DOHH2 (cell line): ENCODE data around the gene ZNF83.

Experiments
- H3F3A ChIP-seq: fragments of 200-600 bp; sonication (generic), shearing (Covaris generic); 2 replicates; pipeline ENCODE4 v1.6.0; 2016; ENCODE audit warnings: antibody characterized with exemption, mild to moderate bottlenecking; ENCODE audit not compliant: control insufficient read depth, insufficient read depth
- H3K27ac ChIP-seq: fragments of 200-600 bp; sonication (generic); 2 replicates; pipeline ENCODE4 v1.5.1; 2014; ENCODE audit warnings: low read depth, mild to moderate bottlenecking, low read length, moderate library complexity
- H3K27me3 ChIP-seq: fragments of 200-600 bp; sonication (generic); 2 replicates; pipeline ENCODE4 v1.6.1; 2014; ENCODE audit warnings: mild to moderate bottlenecking, low read length, mixed read lengths; ENCODE audit not compliant: control insufficient read depth
- H3K36me3 ChIP-seq: fragments of 200-600 bp; sonication (generic); 2 replicates; pipeline ENCODE4 v1.6.1; 2014; ENCODE audit warnings: mild to moderate bottlenecking, low read length, moderate library complexity, mixed read lengths; ENCODE audit not compliant: control insufficient read depth
- H3K4me1 ChIP-seq: fragments of 200-600 bp; sonication (generic); 2 replicates; pipeline ENCODE4 v1.6.1; 2014; ENCODE audit warnings: mild to moderate bottlenecking, low read length, mixed read lengths; ENCODE audit not compliant: control insufficient read depth
- H3K4me2 ChIP-seq: fragments of 200-600 bp; sonication (generic); 2 replicates; pipeline ENCODE4 v1.6.0; 2014; ENCODE audit warnings: mild to moderate bottlenecking, low read length, moderate library complexity
- H3K4me3 ChIP-seq: fragments of 200-600 bp; sonication (generic); 2 replicates; pipeline ENCODE4 v1.5.1; 2014; ENCODE audit warnings: mild to moderate bottlenecking, low read length, mixed read lengths
- H3K79me2 ChIP-seq: fragments of 200-600 bp; sonication (generic); 2 replicates; pipeline ENCODE4 v1.6.1; 2014; ENCODE audit warnings: mild to moderate bottlenecking, low read length, mixed read lengths; ENCODE audit not compliant: control insufficient read depth
- H3K9me2 ChIP-seq: fragments of 200-600 bp; sonication (generic); replicated peaks from 2 replicates; pipeline ENCODE4 v1.6.1; 2014; ENCODE audit warnings: mild to moderate bottlenecking, low read length, mixed read lengths; ENCODE audit not compliant: control insufficient read depth
- H3K9me3 ChIP-seq: fragments of 200-600 bp; sonication (generic); 2 replicates; pipeline ENCODE4 v1.6.1; 2014; ENCODE audit warnings: antibody characterized with exemption, low read length, mixed read lengths; ENCODE audit not compliant: control insufficient read depth, insufficient read depth
- H4K20me1 ChIP-seq: fragments of 200-600 bp; sonication (generic); 2 replicates; pipeline ENCODE4 v1.6.0; 2014; ENCODE audit warnings: low read depth, mild to moderate bottlenecking, antibody characterized with exemption, low read length, moderate library complexity; ENCODE audit not compliant: control insufficient read depth, insufficient read depth
- EZH2phosphoT487 ChIP-seq: fragments of 200-600 bp; sonication (generic); IDR thresholded peaks from 2 replicates; pipeline ENCODE4 v1.6.1; 2017; ENCODE audit warnings: borderline replicate concordance, mild to moderate bottlenecking, antibody characterized with exemption, low read length, moderate library complexity, mixed read lengths
- TF ChIP-seq, protein P1 (sequence below): fragments of 200-600 bp; sonication (generic); IDR thresholded peaks from one replicate; pipeline ENCODE4 v1.5.1; 2014; ENCODE audit warnings: antibody characterized with exemption, mild to moderate bottlenecking, low read depth, low read length; ENCODE audit not compliant: poor library complexity, severe bottlenecking

ZNF83 gene

DNA sequence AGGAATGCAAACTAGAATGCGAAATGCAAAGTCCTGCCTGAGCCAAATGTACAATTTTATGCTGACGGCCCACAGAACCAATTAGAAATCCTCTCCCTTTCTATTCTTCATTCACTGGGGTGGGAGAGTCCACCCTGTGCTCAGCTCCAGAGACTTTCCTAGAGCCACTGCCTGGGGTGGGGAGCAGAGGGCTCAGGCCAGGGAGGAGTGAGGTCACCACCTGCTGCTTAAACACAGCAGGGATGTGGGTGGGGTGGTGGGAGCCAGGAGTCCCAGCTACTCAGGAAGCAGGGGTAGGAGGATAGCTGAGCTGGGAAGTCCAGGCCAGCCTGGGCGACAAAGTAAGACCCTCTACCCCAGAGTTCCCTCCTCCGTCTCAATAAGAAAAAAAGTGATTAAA, 26.9 kb upstream of the ZNF83 start:
- Histone ChIP-seq H3K4me3 (no peak overlapping the region), H3K9me3 (no peaks in the 10 kb centered on the region), H3K27me3 (no peaks in the 10 kb centered on the region), H3K36me3 (peaks cover 60% of the 10 kb centered on the region), H3K4me1 (no peaks in the 10 kb centered on the region), H3K9me2 (no peaks in the 10 kb centered on the region), H3F3A (no peaks in the 10 kb centered on the region), H3K4me2 (no peak overlapping the region), H4K20me1 (no peaks in the 10 kb centered on the region), H3K27ac (no peak overlapping the region), H3K79me2 (peaks cover 50% of the 10 kb centered on the region)
- TF ChIP-seq EZH2phosphoT487, result no peak
- TF ChIP-seq, protein P1, sequence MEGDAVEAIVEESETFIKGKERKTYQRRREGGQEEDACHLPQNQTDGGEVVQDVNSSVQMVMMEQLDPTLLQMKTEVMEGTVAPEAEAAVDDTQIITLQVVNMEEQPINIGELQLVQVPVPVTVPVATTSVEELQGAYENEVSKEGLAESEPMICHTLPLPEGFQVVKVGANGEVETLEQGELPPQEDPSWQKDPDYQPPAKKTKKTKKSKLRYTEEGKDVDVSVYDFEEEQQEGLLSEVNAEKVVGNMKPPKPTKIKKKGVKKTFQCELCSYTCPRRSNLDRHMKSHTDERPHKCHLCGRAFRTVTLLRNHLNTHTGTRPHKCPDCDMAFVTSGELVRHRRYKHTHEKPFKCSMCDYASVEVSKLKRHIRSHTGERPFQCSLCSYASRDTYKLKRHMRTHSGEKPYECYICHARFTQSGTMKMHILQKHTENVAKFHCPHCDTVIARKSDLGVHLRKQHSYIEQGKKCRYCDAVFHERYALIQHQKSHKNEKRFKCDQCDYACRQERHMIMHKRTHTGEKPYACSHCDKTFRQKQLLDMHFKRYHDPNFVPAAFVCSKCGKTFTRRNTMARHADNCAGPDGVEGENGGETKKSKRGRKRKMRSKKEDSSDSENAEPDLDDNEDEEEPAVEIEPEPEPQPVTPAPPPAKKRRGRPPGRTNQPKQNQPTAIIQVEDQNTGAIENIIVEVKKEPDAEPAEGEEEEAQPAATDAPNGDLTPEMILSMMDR, result no peak

DNA sequence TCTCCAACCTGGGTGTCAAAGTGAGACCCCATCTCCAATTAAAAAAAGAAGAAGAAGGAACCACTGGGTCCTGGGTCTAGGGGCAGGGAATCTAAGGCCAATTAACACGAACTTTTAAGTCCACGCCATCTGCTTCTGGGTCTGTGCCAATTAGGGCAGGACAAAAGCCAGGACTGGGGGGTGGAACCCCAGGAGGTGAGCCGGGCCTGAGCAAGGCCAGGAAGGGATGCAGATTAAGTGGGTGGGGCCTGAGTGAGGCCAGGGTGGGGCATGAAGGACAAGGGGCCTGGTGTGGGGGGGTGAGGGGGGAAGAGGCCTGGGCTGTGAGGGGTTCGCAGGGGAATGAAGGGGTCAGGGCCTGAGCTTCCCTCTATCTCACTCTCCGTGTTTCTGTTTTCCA, 26.3 kb upstream of the ZNF83 start:
- H3K27me3 ChIP-seq, result no peaks in the 10 kb centered on the region
- TF ChIP-seq, protein P1, result no peak
- TF ChIP-seq EZH2phosphoT487, result no peak
- peaks cover 60% of the 10 kb centered on the region for H3K36me3 ChIP-seq
- no peak overlapping the region for H3K27ac ChIP-seq
- H3K9me2 ChIP-seq, result no peaks in the 10 kb centered on the region
- H3K4me3 ChIP-seq, result no peak overlapping the region
- no peaks in the 10 kb centered on the region for H3K4me1 ChIP-seq
- H3K9me3 ChIP-seq, result no peaks in the 10 kb centered on the region
- H3K79me2 ChIP-seq, result peaks cover 44% of the 10 kb centered on the region
- H3F3A ChIP-seq, result no peaks in the 10 kb centered on the region
- no peaks in the 10 kb centered on the region for H4K20me1 ChIP-seq
- H3K4me2 ChIP-seq, result no peak overlapping the region

DNA sequence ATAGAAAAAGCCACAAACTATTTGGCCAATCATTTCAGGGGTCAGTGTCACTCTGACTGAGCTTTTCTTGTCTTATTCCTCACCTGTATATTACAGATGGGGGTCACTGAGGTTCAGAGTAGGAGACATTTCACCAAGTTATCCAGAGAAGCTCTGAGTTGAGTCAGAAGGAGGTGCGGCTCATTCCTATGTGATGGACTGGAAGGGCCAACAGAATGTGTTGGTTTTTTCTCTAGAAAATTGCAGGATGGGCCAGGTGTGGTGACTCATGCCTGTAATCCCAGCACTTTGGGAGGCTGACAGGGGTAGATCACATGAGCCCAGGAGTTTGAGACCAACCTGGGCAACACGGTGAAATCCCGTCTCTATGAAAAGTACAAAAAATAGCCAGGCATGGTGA, 24.5 kb upstream of the ZNF83 start:
- H3K79me2 ChIP-seq, result peaks cover 29% of the 10 kb centered on the region

More for the DNA sequence above, 24.5 kb upstream of the ZNF83 start:
- Histone ChIP-seq H3K36me3 (peaks cover 73% of the 10 kb centered on the region), H3K4me1 (no peaks in the 10 kb centered on the region), H4K20me1 (no peaks in the 10 kb centered on the region), H3K4me3 (no peak overlapping the region), H3K9me3 (no peaks in the 10 kb centered on the region), H3K4me2 (no peak overlapping the region), H3K27me3 (no peaks in the 10 kb centered on the region), H3K27ac (no peak overlapping the region), H3K9me2 (no peaks in the 10 kb centered on the region), H3F3A (no peaks in the 10 kb centered on the region)
- TF ChIP-seq EZH2phosphoT487, result no peak
- TF ChIP-seq, protein P1, result no peak
